Endothelial cell of umbilical vein (primary cell): Measurements from ENCODE around the gene MAPKAPK2.

Experiments
- EZH2 ChIP-seq: IDR thresholded peaks from 2 replicates; pipeline ENCODE4 v1.6.1; 2012; ENCODE audit warnings: borderline replicate concordance, low read depth, mild to moderate bottlenecking, moderate library complexity, low read length, inconsistent platforms; ENCODE audit not compliant: severe bottlenecking
- FOS ChIP-seq: IDR thresholded peaks from 2 replicates; pipeline ENCODE4 v1.6.1; 2011; ENCODE audit warnings: mild to moderate bottlenecking, low read length, moderate library complexity, borderline replicate concordance; ENCODE audit not compliant: insufficient read depth
- GATA2 ChIP-seq: IDR thresholded peaks from 2 replicates; pipeline ENCODE4 v1.7.0; 2011; ENCODE audit warnings: low read depth, mild to moderate bottlenecking, moderate library complexity, mixed read lengths, low read length; ENCODE audit not compliant: insufficient read length, insufficient read depth
- JUN ChIP-seq: IDR thresholded peaks from 2 replicates; pipeline ENCODE4 v1.6.1; 2011; ENCODE audit warnings: borderline replicate concordance, low read depth; ENCODE audit not compliant: insufficient read length, insufficient read depth
- MYC ChIP-seq: IDR thresholded peaks from one replicate; pipeline ENCODE4 v1.6.1; 2011; ENCODE audit warnings: mild to moderate bottlenecking, low read depth, low read length
- POLR2A ChIP-seq: IDR thresholded peaks from 2 replicates; pipeline ENCODE4 v1.6.1; 2012; ENCODE audit warnings: low read depth, mild to moderate bottlenecking, control low read depth, low read length
- POLR2AphosphoS5 ChIP-seq: IDR thresholded peaks from 2 replicates; pipeline ENCODE4 v1.6.1; 2012; ENCODE audit warnings: low read depth, mild to moderate bottlenecking, control low read depth, low read length, moderate library complexity; ENCODE audit not compliant: insufficient read depth
- TF ChIP-seq, protein P1 (sequence below), 2 donors: IDR thresholded peaks; 1 replicate in 1 of 2; 2 replicates in 1 of 2; pipeline ENCODE4 v1.5.1; 2011; ENCODE audit warnings: low read length in 2 of 2, mild to moderate bottlenecking in 2 of 2, moderate library complexity in 2 of 2, control low read depth in 1 of 2, inconsistent platforms in 1 of 2, low read depth in 1 of 2; ENCODE audit not compliant: insufficient read depth in 1 of 2; ENCODE audit errors: extremely low read depth in 1 of 2
- TF ChIP-seq, protein P2 (sequence below): IDR thresholded peaks from 2 replicates; pipeline ENCODE4 v1.6.1; 2011; ENCODE audit not compliant: insufficient read depth, insufficient read length

DNA sequence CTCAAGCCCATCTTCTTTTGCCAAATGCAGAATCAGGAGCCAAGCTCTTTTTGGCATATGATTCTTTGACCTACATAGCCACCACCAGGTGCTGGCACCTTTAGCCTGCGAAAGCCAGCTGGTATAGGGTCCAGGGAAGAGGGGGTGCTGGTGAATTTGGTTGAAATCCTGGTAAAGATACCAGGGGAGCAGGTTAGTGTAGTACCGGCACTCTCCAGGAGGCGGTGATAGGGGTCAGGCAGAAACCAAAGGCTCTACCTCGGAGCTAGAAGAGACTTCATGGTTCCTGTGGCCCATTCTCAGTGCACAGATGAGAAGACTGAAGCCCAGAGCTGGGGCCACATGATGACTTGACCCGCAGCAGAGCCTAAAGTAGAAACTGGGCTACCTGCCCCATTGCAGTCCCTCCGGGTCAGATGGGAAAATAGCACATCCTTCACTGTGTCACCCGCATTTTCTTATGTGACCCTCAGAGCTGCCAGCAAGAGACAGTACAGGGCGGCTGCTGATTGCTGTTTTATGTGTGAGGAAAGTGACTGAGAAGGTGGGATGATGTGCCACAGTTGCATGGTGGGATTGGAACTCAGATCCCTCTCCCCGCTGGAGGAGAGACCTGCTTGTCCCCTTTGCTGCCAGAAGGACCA lies 49.9 kb downstream of the MAPKAPK2 start:
- TF ChIP-seq JUN (no peak), POLR2AphosphoS5 (no peak), EZH2 (no peak), POLR2A (no peak), MYC (no peak), GATA2 (no peak), FOS (no peak)
- TF ChIP-seq, protein P1, sequence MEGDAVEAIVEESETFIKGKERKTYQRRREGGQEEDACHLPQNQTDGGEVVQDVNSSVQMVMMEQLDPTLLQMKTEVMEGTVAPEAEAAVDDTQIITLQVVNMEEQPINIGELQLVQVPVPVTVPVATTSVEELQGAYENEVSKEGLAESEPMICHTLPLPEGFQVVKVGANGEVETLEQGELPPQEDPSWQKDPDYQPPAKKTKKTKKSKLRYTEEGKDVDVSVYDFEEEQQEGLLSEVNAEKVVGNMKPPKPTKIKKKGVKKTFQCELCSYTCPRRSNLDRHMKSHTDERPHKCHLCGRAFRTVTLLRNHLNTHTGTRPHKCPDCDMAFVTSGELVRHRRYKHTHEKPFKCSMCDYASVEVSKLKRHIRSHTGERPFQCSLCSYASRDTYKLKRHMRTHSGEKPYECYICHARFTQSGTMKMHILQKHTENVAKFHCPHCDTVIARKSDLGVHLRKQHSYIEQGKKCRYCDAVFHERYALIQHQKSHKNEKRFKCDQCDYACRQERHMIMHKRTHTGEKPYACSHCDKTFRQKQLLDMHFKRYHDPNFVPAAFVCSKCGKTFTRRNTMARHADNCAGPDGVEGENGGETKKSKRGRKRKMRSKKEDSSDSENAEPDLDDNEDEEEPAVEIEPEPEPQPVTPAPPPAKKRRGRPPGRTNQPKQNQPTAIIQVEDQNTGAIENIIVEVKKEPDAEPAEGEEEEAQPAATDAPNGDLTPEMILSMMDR (IDR thresholded peaks at IDR 0.05; ENCODE audit: extremely low read depth in 1 of 2, insufficient read depth in 1 of 2, low read depth in 1 of 2, low read length in 2 of 2): peak; percentile 59 to 60
- TF ChIP-seq, protein P2, sequence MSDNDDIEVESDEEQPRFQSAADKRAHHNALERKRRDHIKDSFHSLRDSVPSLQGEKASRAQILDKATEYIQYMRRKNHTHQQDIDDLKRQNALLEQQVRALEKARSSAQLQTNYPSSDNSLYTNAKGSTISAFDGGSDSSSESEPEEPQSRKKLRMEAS: no peak
